HEK293 (cell line): ENCODE results near the gene KRTAP10-12.

ENCODE experiments used
- CTCF ChIA-PET: fragments of 350-600 bp; formaldehyde crosslinking; extraction: SDS; loops from one replicate; lab custom pipeline; 2021; ENCODE audit warnings: antibody characterized with exemption; lab: Yijun Ruan, JAX
- POLR2A ChIA-PET: fragments of 300-600 bp; formaldehyde crosslinking; extraction: SDS; loops from one replicate; lab custom pipeline; 2020; ENCODE audit warnings: antibody characterized with exemption, inconsistent platforms; lab: Yijun Ruan, JAX
- H3K27ac ChIP-seq: fragments of 200-500 bp; sonication (Bioruptor generic); 2 replicates; pipeline ENCODE4 v1.5.1; 2014; ENCODE audit warnings: low read depth, low read length, control low read depth, inconsistent platforms; ENCODE audit errors: extremely low read depth
- H3K36me3 ChIP-seq, 2 experiments: fragments of 200-500 bp in 1 of 2; sonication (Bioruptor generic) in 1 of 2; 1 replicate in 1 of 2; 2 replicates in 1 of 2; pipeline ENCODE4 v1.5.1; 2014 to 2017; ENCODE audit warnings: inconsistent platforms in 2 of 2, low read length in 2 of 2; ENCODE audit not compliant: control insufficient read depth in 2 of 2, insufficient read depth in 1 of 2
- H3K4me1 ChIP-seq: fragments of 200-500 bp; sonication (Bioruptor generic); 2 replicates; pipeline ENCODE4 v1.5.1; 2014; ENCODE audit warnings: mild to moderate bottlenecking, low read length, inconsistent platforms; ENCODE audit not compliant: control insufficient read depth, insufficient read depth
- H3K4me3 ChIP-seq: 2 replicates; pipeline ENCODE4 v1.5.1; 2011; ENCODE audit warnings: low read depth, mild to moderate bottlenecking, control low read depth, low read length, moderate library complexity
- H3K9me3 ChIP-seq: fragments of 200-500 bp; sonication (Bioruptor generic); 2 replicates; pipeline ENCODE4 v1.5.1; 2014; ENCODE audit warnings: low read depth, low read length, inconsistent platforms; ENCODE audit not compliant: control insufficient read depth, insufficient read depth
- EGR2 ChIP-seq: fragments of 450-650 bp; formaldehyde crosslinking; IDR thresholded peaks from 2 replicates; pipeline ENCODE4 v1.5.1; 2016; ENCODE audit warnings: low read depth, missing biosample characterization, missing genetic modification characterization
- HOXD13 ChIP-seq: sonication (generic); formaldehyde crosslinking; IDR thresholded peaks from 2 replicates; pipeline ENCODE4 v1.8.0; 2022; ENCODE audit warnings: missing genetic modification reagents, borderline replicate concordance
- IKZF3 ChIP-seq: fragments of 450-650 bp; IDR thresholded peaks from 2 replicates; pipeline ENCODE4 v1.5.0; 2018; ENCODE audit warnings: missing biosample characterization, mild to moderate bottlenecking, missing genetic modification characterization, moderate library complexity
- KLF17 ChIP-seq: fragments of 450-650 bp; formaldehyde crosslinking; IDR thresholded peaks from 2 replicates; pipeline ENCODE4 v1.5.1; 2016; ENCODE audit warnings: missing biosample characterization, missing genetic modification characterization
- RBAK ChIP-seq: fragments of 450-650 bp; formaldehyde crosslinking; IDR thresholded peaks from 2 replicates; pipeline ENCODE4 v1.5.1; 2016; ENCODE audit warnings: missing biosample characterization, missing genetic modification characterization
- ZBTB1 ChIP-seq: fragments of 450-650 bp; formaldehyde crosslinking; IDR thresholded peaks from 2 replicates; pipeline ENCODE4 v1.5.1; 2016; ENCODE audit warnings: missing biosample characterization, missing genetic modification characterization
- ZBTB17 ChIP-seq: fragments of 450-650 bp; formaldehyde crosslinking; IDR thresholded peaks from 2 replicates; pipeline ENCODE4 v1.5.1; 2016; ENCODE audit warnings: missing biosample characterization, missing genetic modification characterization
- ZNF114 ChIP-seq: fragments of 450-650 bp; formaldehyde crosslinking; IDR thresholded peaks from 2 replicates; pipeline ENCODE4 v1.5.0; 2017; ENCODE audit warnings: missing biosample characterization, missing genetic modification characterization
- ZNF184 ChIP-seq: fragments of 450-650 bp; IDR thresholded peaks from 2 replicates; pipeline ENCODE4 v1.5.1; 2018; ENCODE audit warnings: missing biosample characterization, mild to moderate bottlenecking, missing genetic modification characterization
- ZNF221 ChIP-seq: fragments of 450-650 bp; formaldehyde crosslinking; IDR thresholded peaks from 2 replicates; pipeline ENCODE4 v1.5.1; 2017; ENCODE audit warnings: missing biosample characterization, missing genetic modification characterization, borderline replicate concordance
- ZNF239 ChIP-seq: fragments of 450-650 bp; formaldehyde crosslinking; IDR thresholded peaks from 2 replicates; pipeline ENCODE4 v1.5.1; 2016; ENCODE audit warnings: missing biosample characterization, missing genetic modification characterization
- ZNF423 ChIP-seq: fragments of 450-650 bp; formaldehyde crosslinking; IDR thresholded peaks from 2 replicates; pipeline ENCODE4 v1.5.1; 2016; ENCODE audit warnings: missing biosample characterization, missing genetic modification characterization
- ZNF555 ChIP-seq: fragments of 450-650 bp; formaldehyde crosslinking; conservative IDR thresholded peaks from 2 replicates; pipeline ENCODE4 v1.5.1; 2017; ENCODE audit warnings: missing biosample characterization, mild to moderate bottlenecking, missing genetic modification characterization, inconsistent platforms
- ZNF629 ChIP-seq: fragments of 450-650 bp; formaldehyde crosslinking; IDR thresholded peaks from 2 replicates; pipeline ENCODE4 v1.5.1; 2017; ENCODE audit warnings: missing biosample characterization, missing genetic modification characterization
- TF ChIP-seq, protein P1 (sequence below): fragments of 450-650 bp; formaldehyde crosslinking; IDR thresholded peaks from 2 replicates; pipeline ENCODE4 v1.5.1; 2016; ENCODE audit warnings: missing biosample characterization, missing genetic modification characterization, low read depth
- TF ChIP-seq, protein P2 (sequence below): fragments of 450-650 bp; formaldehyde crosslinking; IDR thresholded peaks from 2 replicates; pipeline ENCODE4 v1.5.1; 2016; ENCODE audit warnings: missing biosample characterization, missing genetic modification characterization

KRTAP10-12 gene

DNA sequence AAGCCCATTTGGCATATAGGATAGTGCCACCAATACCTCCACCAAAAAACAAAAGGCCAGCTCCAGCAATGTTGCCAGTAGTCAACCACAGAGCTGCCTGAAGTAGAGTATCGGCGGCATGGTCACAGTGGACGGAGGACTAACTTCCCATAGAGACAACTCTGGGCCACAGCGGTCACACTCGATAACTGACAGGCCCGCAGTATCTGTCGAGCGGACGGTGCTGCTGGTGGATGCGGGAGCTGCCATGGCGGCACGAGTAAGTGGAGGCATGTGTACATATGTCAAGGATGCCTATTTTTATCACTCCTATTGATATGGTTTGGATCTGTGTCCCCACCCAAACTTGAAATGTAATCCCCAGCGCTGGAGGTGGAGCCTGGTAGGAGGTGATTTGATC, 19.1 kb upstream of the KRTAP10-12 start:
- no peaks in the 10 kb centered on the region for H3K9me3 ChIP-seq
- CTCF ChIA-PET, result no interaction called here
- H3K4me1 ChIP-seq, result no peaks in the 10 kb centered on the region
- POLR2A ChIA-PET, result no interaction called here
- TF ChIP-seq ZNF221 (tag by site-specific recombination), result no peak
- TF ChIP-seq ZNF555 (tag by site-specific recombination), result no peak
- no peak for TF ChIP-seq KLF17
- TF ChIP-seq ZBTB1 (tag by site-specific recombination), result no peak
- TF ChIP-seq ZNF184 (tag by site-specific recombination), result no peak
- no peak for TF ChIP-seq ZNF114 (tag by site-specific recombination)
- TF ChIP-seq EGR2, result no peak
- TF ChIP-seq ZNF239 (tag by site-specific recombination), result no peak
- TF ChIP-seq HOXD13 (CRISPR knock-in tag), result no peak
- no peak for TF ChIP-seq ZBTB17 (tag by site-specific recombination)
- no peak for TF ChIP-seq RBAK
- H3K36me3 ChIP-seq, result no peaks in the 10 kb centered on the region
- H3K27ac ChIP-seq, result no peak overlapping the region
- H3K4me3 ChIP-seq, result no peak overlapping the region

DNA sequence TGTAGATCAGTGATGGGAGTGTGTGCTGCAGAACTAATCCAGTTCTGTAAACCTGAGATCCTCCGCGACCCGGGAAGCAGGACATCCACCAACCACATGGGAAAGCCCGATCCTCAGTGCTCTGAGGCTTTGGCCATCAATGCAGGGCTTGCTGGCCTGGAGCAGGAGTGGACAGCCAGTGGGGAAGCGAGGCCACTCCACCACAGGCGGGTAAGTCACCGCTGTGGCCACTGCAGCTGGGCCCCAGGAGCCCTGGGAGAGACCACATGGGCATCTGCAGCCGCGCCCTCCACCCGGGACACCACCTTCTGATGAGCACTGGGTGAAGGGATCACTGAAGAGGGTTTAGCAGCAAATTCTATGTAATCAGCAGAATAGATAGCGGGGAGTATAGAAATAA, 15.8 kb upstream of the KRTAP10-12 start:
- H3K36me3 ChIP-seq, result no peaks in the 10 kb centered on the region
- no peak overlapping the region for H3K27ac ChIP-seq
- TF ChIP-seq ZNF629 (tag by site-specific recombination), result no peak
- no peak for TF ChIP-seq ZNF423
- TF ChIP-seq IKZF3 (tag by site-specific recombination), result no peak
- TF ChIP-seq, protein P1, sequence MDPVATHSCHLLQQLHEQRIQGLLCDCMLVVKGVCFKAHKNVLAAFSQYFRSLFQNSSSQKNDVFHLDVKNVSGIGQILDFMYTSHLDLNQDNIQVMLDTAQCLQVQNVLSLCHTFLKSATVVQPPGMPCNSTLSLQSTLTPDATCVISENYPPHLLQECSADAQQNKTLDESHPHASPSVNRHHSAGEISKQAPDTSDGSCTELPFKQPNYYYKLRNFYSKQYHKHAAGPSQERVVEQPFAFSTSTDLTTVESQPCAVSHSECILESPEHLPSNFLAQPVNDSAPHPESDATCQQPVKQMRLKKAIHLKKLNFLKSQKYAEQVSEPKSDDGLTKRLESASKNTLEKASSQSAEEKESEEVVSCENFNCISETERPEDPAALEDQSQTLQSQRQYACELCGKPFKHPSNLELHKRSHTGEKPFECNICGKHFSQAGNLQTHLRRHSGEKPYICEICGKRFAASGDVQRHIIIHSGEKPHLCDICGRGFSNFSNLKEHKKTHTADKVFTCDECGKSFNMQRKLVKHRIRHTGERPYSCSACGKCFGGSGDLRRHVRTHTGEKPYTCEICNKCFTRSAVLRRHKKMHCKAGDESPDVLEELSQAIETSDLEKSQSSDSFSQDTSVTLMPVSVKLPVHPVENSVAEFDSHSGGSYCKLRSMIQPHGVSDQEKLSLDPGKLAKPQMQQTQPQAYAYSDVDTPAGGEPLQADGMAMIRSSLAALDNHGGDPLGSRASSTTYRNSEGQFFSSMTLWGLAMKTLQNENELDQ, result no peak
- TF ChIP-seq, protein P2, sequence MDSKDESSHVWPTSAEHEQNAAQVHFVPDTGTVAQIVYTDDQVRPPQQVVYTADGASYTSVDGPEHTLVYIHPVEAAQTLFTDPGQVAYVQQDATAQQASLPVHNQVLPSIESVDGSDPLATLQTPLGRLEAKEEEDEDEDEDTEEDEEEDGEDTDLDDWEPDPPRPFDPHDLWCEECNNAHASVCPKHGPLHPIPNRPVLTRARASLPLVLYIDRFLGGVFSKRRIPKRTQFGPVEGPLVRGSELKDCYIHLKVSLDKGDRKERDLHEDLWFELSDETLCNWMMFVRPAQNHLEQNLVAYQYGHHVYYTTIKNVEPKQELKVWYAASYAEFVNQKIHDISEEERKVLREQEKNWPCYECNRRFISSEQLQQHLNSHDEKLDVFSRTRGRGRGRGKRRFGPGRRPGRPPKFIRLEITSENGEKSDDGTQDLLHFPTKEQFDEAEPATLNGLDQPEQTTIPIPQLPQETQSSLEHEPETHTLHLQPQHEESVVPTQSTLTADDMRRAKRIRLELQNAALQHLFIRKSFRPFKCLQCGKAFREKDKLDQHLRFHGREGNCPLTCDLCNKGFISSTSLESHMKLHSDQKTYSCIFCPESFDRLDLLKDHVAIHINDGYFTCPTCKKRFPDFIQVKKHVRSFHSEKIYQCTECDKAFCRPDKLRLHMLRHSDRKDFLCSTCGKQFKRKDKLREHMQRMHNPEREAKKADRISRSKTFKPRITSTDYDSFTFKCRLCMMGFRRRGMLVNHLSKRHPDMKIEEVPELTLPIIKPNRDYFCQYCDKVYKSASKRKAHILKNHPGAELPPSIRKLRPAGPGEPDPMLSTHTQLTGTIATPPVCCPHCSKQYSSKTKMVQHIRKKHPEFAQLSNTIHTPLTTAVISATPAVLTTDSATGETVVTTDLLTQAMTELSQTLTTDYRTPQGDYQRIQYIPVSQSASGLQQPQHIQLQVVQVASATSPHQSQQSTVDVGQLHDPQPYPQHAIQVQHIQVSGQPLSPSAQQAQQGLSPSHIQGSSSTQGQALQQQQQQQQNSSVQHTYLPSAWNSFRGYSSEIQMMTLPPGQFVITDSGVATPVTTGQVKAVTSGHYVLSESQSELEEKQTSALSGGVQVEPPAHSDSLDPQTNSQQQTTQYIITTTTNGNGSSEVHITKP (tag by site-specific recombination), result no peak
- no peak overlapping the region for H3K4me3 ChIP-seq
- H3K9me3 ChIP-seq, result no peaks in the 10 kb centered on the region
- no peaks in the 10 kb centered on the region for H3K4me1 ChIP-seq
- POLR2A ChIA-PET, result no interaction called here
- CTCF ChIA-PET, result interaction anchor here (0.7 kb wide), 1 partner anchor 80 kb away, joined by 4 read pairs; no protein-coding TSS in a partner anchor
